Left hindlimb (tissue), 1 donor: Measurements from ENCODE around the gene DIP2A.
"Not testable (repeated sequence)": the region's sequence is repeated elsewhere in the genome, so short reads cannot be mapped to it uniquely, and the experiment has no call there.

Source experiments
- DNase-seq: peaks from one replicate; pipeline ENCODE4 v3.0.0-alpha.2; 2018

Gene DIP2A

DNA sequence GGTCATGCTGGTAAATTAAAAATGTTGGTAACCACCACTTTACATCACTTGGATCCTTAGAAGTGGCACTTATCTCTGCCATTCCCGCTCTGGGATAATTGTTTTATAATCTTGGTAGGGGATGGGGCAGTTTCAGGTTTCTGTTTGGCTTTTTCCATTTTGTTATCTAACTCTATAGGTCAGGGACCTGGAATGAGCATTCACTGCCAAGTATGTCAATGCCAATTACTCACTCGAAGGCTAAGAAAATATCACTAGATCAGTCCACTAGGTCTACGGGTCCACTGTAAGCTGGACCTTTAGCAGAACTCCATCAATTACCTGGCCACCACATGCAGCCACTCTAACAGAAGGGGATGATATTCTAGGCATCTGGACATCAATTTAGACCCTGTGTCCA, 4.5 kb upstream of the DIP2A start:
- no peak for DNase-seq

DNA sequence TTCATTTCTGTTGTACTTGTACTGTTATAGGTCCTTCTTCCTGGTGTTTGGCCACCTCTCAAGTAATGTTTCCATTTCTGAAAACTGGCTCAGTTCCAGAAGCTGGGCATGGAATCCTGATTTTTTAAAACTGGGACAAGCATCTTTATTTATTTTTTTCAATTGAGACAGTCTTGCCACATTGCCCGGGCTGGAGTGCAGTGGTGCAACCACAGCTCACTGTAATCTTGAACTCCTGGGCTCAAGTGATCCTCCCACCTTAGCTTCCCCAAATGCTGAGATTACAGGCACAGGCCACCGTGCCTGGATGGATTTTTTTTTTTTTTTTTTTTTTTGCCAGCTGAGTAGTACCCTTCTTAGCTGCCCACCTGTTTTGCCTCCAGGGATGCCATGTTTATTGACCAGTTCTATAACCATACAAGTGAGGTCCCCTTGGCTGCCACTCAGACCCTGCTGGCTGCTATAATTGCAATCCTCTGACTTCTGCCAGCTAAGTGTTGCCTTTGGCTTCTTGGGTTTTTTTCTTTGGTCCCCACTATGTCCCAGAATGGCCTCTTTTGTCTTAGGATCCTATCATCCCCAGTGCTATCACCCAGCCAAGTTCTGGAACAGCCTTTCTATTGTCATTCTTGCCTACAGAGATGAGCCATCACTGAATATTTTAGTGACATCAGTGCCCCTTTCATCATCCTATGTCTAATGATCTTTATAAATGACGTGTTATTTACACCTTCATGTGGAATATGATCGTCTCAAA, 3.9 kb upstream of the DIP2A start:
- no peak for DNase-seq

DNA sequence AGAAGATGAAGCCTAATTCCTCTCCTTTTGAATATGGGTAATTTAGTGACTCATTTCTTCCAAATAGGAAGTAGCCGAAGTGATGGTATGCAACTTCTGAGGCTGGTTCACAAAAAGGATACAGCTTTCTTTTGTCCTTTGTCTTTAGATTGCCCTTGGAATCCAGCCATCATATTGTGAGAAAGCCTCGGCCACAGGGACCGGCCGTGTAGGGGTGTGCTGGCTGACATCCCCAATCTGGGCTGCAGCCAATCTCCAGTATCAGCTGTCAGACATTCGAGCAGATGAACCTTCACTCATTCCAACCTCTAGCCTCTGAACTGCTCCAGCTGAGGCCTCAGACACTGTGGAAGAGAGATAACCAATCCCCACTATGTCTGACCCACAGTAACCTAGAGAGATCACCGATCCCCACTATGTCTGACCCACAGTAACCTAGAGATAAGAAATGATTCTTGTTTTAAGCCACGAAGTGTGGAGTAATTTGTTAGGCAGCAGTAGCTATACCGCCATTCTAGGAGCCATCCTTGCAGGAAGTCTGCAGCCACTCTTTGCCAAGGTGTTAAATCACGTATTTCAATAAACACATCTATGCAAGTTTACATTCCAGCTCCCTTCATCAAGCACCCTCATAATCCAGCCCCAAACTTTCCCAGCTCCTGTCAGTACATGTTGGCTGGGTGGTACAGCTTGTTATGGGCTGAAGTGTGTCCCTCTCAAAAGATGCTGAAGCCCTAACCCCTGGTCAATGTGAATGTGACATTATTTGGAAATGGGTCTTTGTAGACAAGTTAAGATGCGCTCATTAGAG, 2.9 kb upstream of the DIP2A start:
- DNase-seq = no peak

DNA sequence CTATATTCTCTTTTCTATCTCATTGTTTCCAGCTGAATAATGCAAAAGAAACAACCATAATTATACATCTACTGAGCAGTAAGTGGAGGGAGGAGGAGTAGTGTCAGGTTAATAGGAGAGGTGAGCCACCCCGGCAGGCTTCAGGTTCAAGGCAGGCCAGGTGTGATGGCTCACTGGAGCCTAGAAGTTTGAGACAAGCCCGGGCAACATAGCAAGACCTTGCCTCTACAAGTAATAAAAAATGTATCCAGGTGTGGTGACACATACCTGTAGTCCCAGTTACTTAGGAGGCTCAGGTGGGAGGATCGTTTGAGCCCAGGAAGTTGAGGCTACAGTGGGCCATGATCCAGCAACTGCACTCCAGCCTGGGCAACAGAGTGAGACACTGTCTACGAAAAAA, 1.9 kb upstream of the DIP2A start:
- DNase-seq = no peak

DNA sequence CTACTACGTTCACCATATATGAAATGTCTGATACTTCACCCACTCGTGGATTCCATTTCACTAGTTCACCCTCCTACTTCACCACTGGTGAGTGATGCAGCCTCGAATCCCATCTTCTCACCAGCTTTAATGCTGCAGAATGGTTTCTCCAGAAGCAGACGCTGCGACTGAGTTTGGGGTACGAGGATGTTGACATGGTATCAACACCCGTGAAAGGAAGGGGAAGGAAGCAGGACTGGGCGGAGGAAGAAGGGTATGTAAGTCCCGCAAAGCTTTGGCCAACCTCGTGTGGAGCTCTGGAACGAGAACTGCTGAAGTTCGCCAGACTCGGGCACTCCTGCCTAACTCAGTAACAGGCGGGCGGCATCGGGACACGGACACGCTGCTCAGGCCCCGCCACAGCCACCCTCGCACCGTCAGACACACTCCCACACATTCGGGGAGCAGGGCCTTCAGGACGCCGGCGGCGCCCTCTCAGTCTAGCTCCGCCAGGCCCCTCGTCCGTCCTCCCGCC, 833 bp upstream of the DIP2A start:
- DNase-seq = peak; percentile 50

DNA sequence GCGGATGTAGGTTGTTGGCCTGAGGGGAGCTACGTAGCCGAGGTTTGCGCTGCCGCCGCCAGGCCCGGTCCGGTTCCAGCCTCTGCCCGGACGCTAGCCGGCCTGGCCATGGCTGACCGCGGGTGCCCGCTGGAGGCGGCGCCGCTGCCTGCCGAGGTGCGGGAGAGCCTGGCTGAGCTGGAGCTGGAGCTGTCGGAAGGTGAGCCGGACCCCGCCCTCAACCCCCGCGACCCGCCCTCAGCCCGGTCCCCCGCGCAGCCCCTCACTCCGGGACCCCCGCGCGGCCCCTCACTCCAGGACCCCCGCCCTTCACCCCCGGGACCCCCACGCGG, 299 bp downstream of the DIP2A start:
- no peak for DNase-seq

DNA sequence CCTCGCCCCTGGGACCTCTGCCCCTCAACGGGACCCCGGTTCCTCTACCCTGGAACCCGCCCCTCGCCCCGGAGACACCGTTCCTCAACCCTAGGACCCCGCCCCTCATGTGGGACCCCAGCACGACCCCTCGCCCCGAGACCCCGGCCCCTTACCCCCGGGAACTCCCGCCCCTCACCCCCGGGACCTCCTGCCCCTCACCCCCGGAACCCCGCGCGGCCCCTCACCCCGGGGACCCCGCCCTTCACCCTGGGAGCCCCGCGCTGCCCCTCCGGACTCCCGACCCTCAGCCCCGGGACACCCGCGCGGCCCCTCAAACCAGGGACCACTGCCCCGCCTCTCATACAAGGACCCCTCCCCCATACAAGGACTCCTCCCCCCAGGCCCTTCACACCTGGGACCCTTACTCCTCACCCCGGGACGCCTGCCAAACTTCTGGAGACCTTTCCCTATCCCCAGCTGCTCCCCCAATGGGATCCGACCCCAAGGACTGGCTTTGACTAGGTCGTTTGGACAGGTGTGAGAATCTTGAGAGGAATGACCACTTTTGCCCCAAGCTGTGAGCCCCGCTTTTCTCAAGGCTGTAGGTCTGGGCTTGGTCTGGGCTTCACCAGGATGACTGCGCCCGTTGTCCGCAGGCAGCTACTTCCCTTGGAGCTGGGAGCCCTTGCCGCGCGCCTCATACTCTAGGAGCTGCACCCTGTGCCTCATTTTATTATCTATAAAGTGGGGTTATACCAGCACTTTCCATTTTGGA, 843 bp downstream of the DIP2A start:
- peak; percentile 47 for DNase-seq

DNA sequence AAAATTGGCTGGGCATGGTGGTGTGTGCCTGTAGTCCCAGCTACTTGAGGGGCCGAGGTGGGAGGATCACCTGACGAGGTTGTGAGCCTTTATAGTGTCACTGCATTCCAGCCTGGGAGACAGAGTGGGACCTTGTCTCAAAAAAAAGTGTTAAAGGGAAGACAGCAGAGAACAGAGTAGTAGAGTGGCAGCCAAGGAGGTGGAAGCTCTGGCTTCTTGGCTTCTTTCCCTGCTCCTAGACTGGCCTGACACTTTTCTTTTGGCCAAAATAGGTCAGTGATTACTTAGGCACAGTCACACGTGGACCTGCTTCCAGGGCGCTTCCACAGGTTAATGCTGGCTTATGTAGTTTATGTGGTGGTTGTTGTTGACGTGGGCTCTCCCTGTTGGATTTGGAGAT, 3.2 kb downstream of the DIP2A start:
- DNase-seq = no peak

DNA sequence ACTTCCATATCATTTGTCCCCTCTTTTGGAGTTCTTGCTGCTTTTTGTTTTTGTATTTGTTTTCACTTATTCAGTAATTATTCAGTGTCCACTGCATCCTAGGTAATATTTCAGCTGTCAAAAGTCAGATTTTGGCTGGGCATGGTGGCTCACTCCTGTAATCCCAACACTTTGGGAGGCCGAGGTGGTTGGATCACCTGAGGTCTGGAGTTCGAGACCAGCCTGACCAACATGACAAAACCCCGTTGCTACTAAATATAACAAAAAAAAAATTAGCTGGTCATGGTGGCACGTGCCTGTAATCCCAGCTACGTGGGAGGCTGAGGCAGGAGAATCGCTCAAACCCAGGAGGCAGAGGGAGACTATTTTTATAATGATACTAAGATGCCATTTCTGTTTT, 6.5 kb downstream of the DIP2A start:
- DNase-seq = not testable (repeated sequence)

DNA sequence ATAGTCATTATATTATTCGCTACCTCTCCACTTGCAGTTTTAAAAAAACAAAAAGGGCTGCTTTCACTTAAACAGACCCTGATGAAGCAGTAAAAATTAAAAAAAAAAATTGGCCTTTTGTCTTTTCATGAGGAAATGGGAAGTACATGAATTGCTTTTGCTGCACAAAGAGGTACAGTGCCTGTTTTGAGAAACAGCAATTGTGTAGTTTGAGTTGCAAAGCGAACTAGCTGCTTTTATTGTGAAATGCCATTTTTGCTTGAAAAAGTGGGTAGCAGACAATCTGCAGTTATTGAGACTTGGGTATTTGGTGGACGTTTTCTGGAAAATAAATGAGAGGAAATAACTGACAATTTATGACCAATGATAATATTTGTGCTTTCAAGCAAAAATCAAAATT, 7.0 kb downstream of the DIP2A start:
- no peak for DNase-seq

DNA sequence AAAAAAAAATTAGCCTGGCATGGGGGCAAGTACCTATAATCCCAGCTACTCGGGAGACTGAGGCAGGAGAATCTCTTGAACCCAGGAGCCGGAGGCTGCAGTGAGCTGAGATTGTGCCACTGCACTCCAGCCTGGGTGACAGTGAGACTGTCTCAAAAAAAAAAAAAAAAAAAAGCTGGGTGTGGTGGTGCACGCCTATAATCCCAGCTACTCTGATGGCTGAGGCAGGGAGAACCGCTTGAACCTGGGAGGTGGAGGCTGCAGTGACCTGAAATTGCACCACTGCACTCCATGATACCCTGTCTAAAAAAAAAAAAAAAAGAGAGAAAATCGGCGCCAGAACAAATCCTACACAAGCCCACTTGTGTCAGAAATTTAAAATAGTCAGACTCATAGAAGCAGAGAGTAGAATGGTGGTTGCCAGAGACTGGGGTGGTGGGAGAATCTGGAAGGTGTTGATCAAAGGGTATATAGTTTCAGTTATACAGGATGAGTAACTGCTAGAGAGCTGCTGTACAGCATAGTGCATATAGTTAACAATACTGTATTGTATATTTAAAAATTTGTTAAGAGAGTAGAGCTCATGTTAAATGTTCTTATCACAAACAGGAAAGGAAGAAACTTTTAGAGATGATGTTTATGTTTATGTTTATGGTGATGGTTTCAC, 9.6 kb downstream of the DIP2A start:
- DNase-seq = no peak

DNA sequence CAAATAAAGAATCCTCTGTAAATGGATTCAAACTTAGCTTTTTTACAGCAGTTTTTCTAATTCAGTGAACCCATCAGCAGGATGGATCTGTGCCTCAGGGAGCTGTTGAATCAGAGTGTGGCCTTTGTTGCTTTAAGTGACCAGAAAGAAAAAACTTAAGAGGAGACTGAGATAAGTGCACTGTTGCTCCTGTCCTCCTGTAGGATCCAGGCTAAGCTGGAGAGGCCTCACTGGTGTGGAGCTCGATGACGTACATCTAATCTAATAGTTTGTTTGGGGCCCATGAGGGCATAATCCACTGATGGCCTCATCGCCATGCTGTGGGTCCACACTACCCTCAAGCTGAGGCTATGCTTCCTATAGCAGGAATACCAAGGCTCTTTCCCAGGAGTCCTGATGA, 10.6 kb downstream of the DIP2A start:
- no peak for DNase-seq

DNA sequence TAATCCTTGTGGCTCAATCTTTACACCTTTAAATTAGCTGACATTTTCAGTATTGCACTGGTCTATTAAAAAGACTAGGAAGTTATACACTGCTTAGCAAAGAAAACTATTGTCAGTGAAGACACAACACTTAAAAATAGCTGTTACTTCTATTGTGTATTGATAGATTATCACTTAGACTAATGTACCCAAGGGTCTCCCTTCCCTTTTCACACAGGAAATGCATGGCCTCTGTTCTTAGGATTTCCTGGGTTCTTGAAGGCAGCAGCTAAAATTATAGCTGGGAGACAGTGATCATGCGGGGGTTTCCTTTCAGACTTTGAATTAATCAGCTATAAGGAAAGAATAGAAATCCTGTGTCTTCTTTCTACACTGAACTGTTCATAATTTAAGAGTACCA, 12.8 kb downstream of the DIP2A start:
- DNase-seq = no peak

DNA sequence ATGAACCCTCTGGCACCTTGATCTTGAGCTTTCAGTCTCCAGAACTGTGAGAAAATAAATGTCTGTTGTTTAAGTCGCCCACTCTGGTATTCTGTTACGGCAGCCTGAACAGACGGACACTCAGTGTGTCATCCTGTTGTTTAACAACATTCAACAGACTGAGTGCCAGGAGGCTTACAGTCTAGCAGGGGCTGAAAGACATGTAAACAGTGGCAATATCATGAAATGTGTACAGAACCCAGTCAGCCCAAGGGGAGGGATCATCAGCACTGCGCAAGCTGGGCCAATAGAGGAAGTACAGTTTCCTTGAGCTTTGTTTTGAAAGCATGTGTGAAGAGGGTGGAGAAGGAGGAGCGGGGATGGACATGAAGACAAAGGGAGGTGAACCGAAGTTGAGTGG, 13.6 kb downstream of the DIP2A start:
- no peak for DNase-seq

DNA sequence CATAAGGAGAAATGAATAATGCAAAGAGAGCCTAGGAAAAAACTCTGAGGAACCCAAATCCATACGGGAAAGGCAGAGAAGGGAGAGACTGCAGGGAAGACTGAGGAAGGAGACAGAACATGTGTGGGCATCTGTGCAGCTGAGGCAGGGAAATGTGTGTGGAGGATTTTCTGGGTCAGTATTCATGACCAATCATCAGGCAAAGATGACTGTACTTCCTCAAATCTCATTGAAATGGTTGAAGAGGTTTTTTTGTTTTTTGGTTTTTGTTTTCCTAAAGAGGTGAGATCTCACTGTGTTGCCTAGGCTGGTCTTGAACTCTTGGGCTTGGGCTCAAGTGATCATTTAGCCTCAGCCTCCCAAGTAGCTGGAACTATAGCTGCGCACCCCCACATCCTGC, 15.7 kb downstream of the DIP2A start:
- DNase-seq = no peak

DNA sequence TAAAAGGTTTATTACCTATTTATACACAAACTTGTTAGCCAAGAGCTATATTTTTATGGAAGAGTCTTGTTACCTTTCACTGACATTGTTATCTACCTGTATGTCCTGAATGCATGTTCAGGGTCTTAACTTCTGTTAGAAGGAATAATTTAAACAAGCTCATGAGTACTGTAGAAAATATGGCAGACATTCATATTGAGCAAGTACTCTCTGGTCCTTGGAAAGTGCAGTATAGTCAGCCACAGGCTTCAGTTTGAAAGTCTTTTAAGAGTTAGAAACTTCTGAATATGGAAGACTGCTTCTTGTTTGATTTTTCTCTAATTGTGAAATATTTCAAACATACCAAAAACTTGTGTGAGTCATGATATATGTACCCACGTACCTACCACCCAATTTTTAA, 16.6 kb downstream of the DIP2A start:
- no peak for DNase-seq

DNA sequence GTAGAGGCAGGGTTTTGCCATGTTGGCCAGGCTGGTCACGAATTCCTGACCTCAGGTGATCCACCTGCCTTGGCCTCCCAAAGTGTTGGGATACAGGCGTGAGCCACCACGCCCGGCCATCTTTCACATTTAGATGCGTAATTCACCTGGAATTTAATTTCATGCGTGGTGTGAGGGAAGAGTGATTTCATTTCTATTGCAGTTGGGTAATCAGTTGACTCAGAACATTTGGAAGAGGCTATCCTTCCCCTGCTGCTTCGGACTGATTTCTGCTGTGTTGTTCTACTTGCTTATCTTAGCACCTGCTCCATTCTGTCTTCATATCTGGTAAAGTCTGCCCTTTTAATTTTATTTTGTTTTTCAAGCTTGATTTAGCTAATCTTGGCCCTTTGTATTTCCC, 19.1 kb downstream of the DIP2A start:
- no peak for DNase-seq

DNA sequence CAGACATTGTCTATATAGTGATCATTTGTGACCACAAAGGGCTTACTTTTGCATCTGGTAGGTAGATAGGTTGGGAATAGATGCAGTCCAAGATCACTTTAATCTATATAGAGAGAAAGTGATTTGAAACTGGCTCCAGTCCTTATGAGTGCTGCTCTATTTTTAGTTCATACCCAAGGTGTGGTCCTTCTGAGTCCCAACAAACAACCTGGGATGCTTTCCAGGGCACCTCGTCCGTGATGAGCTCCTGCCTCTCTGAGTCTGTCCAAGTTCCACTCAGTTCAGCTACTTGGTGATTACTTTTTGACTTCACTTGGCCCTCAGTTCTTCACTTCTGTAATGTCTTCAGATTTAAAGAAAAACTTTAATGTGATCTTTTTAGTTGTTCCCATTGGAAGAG, 20.2 kb downstream of the DIP2A start:
- no peak for DNase-seq

DNA sequence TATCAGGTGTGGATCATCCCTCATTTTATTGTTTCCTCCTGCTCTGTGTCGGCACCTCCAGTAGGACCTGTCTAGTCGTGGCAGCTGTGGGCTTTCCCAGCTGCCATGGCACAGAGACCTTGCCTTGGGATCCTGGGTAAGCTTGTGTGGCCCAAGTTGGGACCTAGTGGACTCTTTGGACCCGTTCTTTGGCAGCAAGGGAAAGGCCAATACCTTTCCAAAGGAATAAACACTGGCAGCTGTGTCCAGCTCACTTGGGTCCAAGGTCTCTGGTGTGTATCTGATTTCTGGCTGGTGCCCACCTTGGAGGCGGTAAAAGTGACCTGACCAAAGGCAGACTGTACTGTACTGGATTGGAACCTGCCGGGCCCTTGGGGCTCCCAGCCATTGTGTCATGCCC, 21.8 kb downstream of the DIP2A start:
- no peak for DNase-seq

DNA sequence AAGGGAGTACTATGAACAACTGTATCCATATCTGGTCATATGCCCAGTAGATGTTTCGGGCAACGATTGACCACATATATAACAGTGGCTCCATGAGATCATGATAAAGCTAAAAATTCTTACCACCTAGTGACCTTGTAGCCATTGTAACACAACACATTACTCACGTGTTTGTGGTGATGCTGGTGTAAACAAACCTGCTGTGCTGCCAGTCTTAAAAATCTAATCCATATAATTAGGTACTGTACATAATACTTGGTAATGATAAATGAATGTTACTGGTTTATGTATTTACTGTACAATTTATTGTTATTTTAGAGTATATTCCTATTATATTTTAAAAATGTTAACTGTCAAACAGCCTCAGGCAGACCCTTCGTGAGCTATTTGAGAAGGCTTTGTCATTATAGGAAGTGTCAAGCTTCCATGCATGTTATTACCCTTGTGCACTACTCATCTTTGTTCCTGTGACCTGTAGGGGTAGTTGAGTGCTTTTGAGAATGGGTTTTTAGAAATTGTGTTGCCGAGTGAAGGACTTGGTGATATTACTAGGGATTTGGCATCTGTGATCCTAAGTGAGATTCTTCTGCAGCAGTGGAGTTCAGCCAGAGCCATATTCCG, 23.6 kb downstream of the DIP2A start:
- no peak for DNase-seq

DNA sequence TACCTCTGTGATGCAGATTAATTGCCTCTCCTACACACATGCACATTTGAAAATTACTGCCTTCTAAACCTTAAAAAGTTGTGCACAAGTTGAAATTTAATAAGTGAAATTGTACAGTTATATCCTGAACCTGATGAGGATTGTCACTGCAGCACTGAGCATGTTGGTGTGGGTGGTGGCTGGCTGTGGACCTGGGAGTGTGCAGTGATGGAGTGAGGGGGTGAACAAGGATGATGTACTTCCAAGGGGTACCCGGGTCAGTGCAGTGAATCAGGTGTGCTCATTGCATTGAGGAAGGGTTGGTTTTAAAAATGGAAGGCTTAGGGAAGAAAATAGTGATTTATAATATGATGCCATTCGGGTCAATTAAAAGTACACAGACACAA, 24.1 kb downstream of the DIP2A start:
- DNase-seq = no peak
